Tibial nerve (tissue), 4 donors: ENCODE data around the gene COL6A5. TPM values are rescaled to one million over a fixed set of nuclear protein-coding genes. Genes with fewer than 3 reads are reported as not detected.

ENCODE experiments used
- DNase-seq, 2 donors: peaks; one replicate each; pipeline ENCODE4 v3.0.0-alpha.2; 2019; ENCODE audit warnings: low spot score in 2 of 2
- H3K27ac ChIP-seq, 4 donors: fragments of 200-600 bp; sonication (generic) in 3 of 4; one replicate each; pipeline ENCODE4 v1.5.1; 2017 to 2019; ENCODE audit warnings: mild to moderate bottlenecking in 1 of 4
- H3K27me3 ChIP-seq, 2 donors: fragments of 200-600 bp; sonication (generic) in 1 of 2; one replicate each; pipeline versions ENCODE4 v1.5.1 to v1.6.0; 2017 to 2019
- H3K36me3 ChIP-seq, 3 donors: fragments of 200-600 bp; sonication (generic); one replicate each; pipeline ENCODE4 v1.5.1; 2018 to 2019
- H3K4me1 ChIP-seq, 4 donors: fragments of 200-600 bp; sonication (generic) in 3 of 4; one replicate each; pipeline ENCODE4 v1.5.1; 2017 to 2019
- H3K4me3 ChIP-seq, 4 donors: fragments of 200-600 bp; sonication (generic) in 3 of 4; one replicate each; pipeline ENCODE4 v1.5.1; 2017 to 2019; ENCODE audit warnings: mild to moderate bottlenecking in 1 of 4, moderate library complexity in 1 of 4
- H3K9me3 ChIP-seq, 4 donors: fragments of 200-600 bp; sonication (generic) in 3 of 4; one replicate each; pipeline ENCODE4 v1.5.1; 2017 to 2019
- CTCF ChIP-seq, 5 experiments: fragments of 200-600 bp in 3 of 5; fragments of 450-650 bp in 2 of 5; sonication (generic) in 3 of 5; IDR thresholded peaks; one replicate each; pipeline ENCODE4 v1.5.1; 2016 to 2019; ENCODE audit warnings: antibody characterized with exemption in 5 of 5, mild to moderate bottlenecking in 3 of 5, moderate library complexity in 2 of 5
- EP300 ChIP-seq, 2 donors: sonication (generic); formaldehyde crosslinking; IDR thresholded peaks; one replicate each; pipeline ENCODE4 v1.6.1; 2017; ENCODE audit warnings: antibody characterized with exemption in 2 of 2, mild to moderate bottlenecking in 1 of 2
- POLR2A ChIP-seq, 2 donors: fragments of 450-650 bp; IDR thresholded peaks; one replicate each; pipeline ENCODE4 v1.6.1; 2017; ENCODE audit warnings: antibody characterized with exemption in 2 of 2, mild to moderate bottlenecking in 2 of 2, moderate library complexity in 2 of 2
- WGBS, 2 donors: methylation state at CpG; one replicate each; pipeline ENCODE4 v1.1.5; 2018; 5-methylcytosine and 5-hydroxymethylcytosine counted together
- total RNA-seq, 4 donors: library from RNA; depleted of rRNA; stranded (reverse); fragments of >200 nt; gene quantifications; one replicate each; pipeline ENCODE4 v1.1.0, GENCODE V29; 2016

COL6A5 gene
- total RNA-seq, 4 donors from 2014 or later, result not detected

- 63 to 66% methylated on average over 5 of the region's 5 CpGs for WGBS, 2 donors
- Histone ChIP-seq H3K4me3 (no peak overlapping the region), H3K36me3 (no peaks in the 10 kb centered on the region), H3K9me3 (no peaks in the 10 kb centered on the region), H3K4me1 (no peaks in the 10 kb centered on the region), H3K27ac (no peak overlapping the region), H3K27me3 (no peaks in the 10 kb centered on the region)
- no peak for DNase-seq
- TF ChIP-seq EP300 (IDR thresholded peaks at IDR 0.05) (no peak), CTCF (IDR thresholded peaks at IDR 0.05) (no peak), POLR2A (IDR thresholded peaks at IDR 0.05) (no peak)
These were observed 184.2 kb downstream of the COL6A5 start for GRCh38 chr3:130529486-130530215.

- WGBS, 2 donors, result 52 to 57% methylated on average over 2 of the region's 2 CpGs
- TF ChIP-seq CTCF (IDR thresholded peaks at IDR 0.05), result no peak
- TF ChIP-seq POLR2A (IDR thresholded peaks at IDR 0.05), result no peak
- TF ChIP-seq EP300 (IDR thresholded peaks at IDR 0.05), result no peak
- no peaks in the 10 kb centered on the region for H3K9me3 ChIP-seq
- H3K27ac ChIP-seq, result no peak overlapping the region
- H3K27me3 ChIP-seq, result no peaks in the 10 kb centered on the region
- DNase-seq, result no peak
- peaks cover 0 to 4% (median 0%) of the 10 kb centered on the region in 4 donors for H3K4me1 ChIP-seq
- no peak overlapping the region for H3K4me3 ChIP-seq
- no peaks in the 10 kb centered on the region for H3K36me3 ChIP-seq
These were observed 187.8 kb downstream of the COL6A5 start for GRCh38 chr3:130533247-130533646.

Other genes starting within 250 kb of the COL6A5 start
- gene COL6A6, start 171.5 kb downstream of the COL6A5 start, total RNA-seq, result under 1 TPM in 2 of 4 donors, not detected in 2; under 0.01 to 0.22 TPM